ENCODE data around the gene URM1. TPM values are rescaled to one million over a fixed set of nuclear protein-coding genes. Genes with fewer than 3 reads are reported as not detected.

The URM1 gene
- total and polyA plus RNA-seq, 5 experiments from 2014 or later = 44.5 to 66.4 (median 49.3) TPM

GRCh38 chr9:128429513-128430086 lies 58.4 kb downstream of the URM1 start:
- H3K9me3 Mint-ChIP-seq = no peaks in the 10 kb centered on the region
- H3K27ac Mint-ChIP-seq = no peak overlapping the region
- no peaks in the 10 kb centered on the region for H3K27me3 Mint-ChIP-seq
- DNase-seq (no peak), ATAC-seq (no peak)
- POLR2A ChIA-PET = no interaction called here
- no peak overlapping the region for H3K4me3 Mint-ChIP-seq
- no peaks in the 10 kb centered on the region for H3K36me3 Mint-ChIP-seq
- no peaks in the 10 kb centered on the region for H3K4me1 Mint-ChIP-seq

GRCh38 chr9:128431207-128431606 lies 60.0 kb downstream of the URM1 start:
- H3K36me3 Mint-ChIP-seq = no peaks in the 10 kb centered on the region
- H3K9me3 Mint-ChIP-seq = no peaks in the 10 kb centered on the region
- DNase-seq (no peak), ATAC-seq (no peak)
- H3K4me1 Mint-ChIP-seq = no peaks in the 10 kb centered on the region
- H3K27me3 Mint-ChIP-seq = no peaks in the 10 kb centered on the region
- H3K27ac Mint-ChIP-seq = peak overlapping the region in 1 of 10 donors; percentile 46
- POLR2A ChIA-PET = interaction anchor here (0.7 kb wide), 1 partner anchor 19 kb away, joined by 3 read pairs; no protein-coding TSS in a partner anchor
- H3K4me3 Mint-ChIP-seq = no peak overlapping the region

GRCh38 chr9:128434340-128434739 lies 63.2 kb downstream of the URM1 start:
- H3K36me3 Mint-ChIP-seq = no peaks in the 10 kb centered on the region
- no peak overlapping the region for H3K4me3 Mint-ChIP-seq
- no peak overlapping the region for H3K27ac Mint-ChIP-seq

GRCh38 chr9:128435611-128436010 lies 64.4 kb downstream of the URM1 start:
- DNase-seq (no peak), ATAC-seq (no peak)
- Mint-ChIP-seq H3K27ac (no peak overlapping the region), H3K27me3 (no peaks in the 10 kb centered on the region), H3K9me3 (no peaks in the 10 kb centered on the region), H3K4me3 (no peak overlapping the region), H3K4me1 (peaks cover 0 to 5% (median 3%) of the 10 kb centered on the region in 4 donors), H3K36me3 (no peaks in the 10 kb centered on the region)
- POLR2A ChIA-PET = no interaction called here

More at GRCh38 chr9:128434340-128434739, 63.2 kb downstream of the URM1 start:
- H3K9me3 Mint-ChIP-seq = no peaks in the 10 kb centered on the region
- POLR2A ChIA-PET = interaction anchor here (0.6 kb wide), 1 partner anchor 229 kb away, joined by 4 read pairs; no protein-coding TSS in a partner anchor
- no peak for DNase-seq
- no peaks in the 10 kb centered on the region for H3K27me3 Mint-ChIP-seq
- peaks cover 0 to 4% (median 3%) of the 10 kb centered on the region in 4 donors for H3K4me1 Mint-ChIP-seq
- ATAC-seq = no peak

GRCh38 chr9:128438343-128439109 lies 67.4 kb downstream of the URM1 start:
- Mint-ChIP-seq H3K36me3 (no peaks in the 10 kb centered on the region), H3K27ac (peak overlapping the region in 2 of 10 donors; percentile 2 to 34), H3K4me3 (no peak overlapping the region), H3K27me3 (no peaks in the 10 kb centered on the region), H3K9me3 (no peaks in the 10 kb centered on the region), H3K4me1 (peaks cover 0 to 5% (median 3%) of the 10 kb centered on the region in 4 donors)
- POLR2A ChIA-PET = interaction anchor here (0.5 kb wide), 1 partner anchor 72 kb away, joined by 3 read pairs; no protein-coding TSS in a partner anchor
- ATAC-seq (peak; percentile 97 to 99), DNase-seq (peak; percentile 57 to 88 (median 76))

- H3K9me3 Mint-ChIP-seq = no peaks in the 10 kb centered on the region
- peaks cover 0 to 5% (median 3%) of the 10 kb centered on the region in 4 donors for H3K4me1 Mint-ChIP-seq
- H3K27me3 Mint-ChIP-seq = no peaks in the 10 kb centered on the region
- no peak for ATAC-seq
- DNase-seq = no peak
- no peak overlapping the region for H3K4me3 Mint-ChIP-seq
- POLR2A ChIA-PET = interaction anchor here (0.5 kb wide), 1 partner anchor 72 kb away, joined by 3 read pairs; no protein-coding TSS in a partner anchor
- no peak overlapping the region for H3K27ac Mint-ChIP-seq
- no peaks in the 10 kb centered on the region for H3K36me3 Mint-ChIP-seq
Measured at GRCh38 chr9:128439273-128439672, 68.1 kb downstream of the URM1 start.

Small RNA genes within 50 kb of the gene (microRNA-seq; reads per million reads assigned to microRNA genes)
- not detected for gene MIR219B (ENCODE audit: borderline microRNAs expressed)

Other genes starting within 250 kb of the URM1 start
- gene PTGES2, start 243.6 kb upstream of the URM1 start, total RNA-seq = 10 to 100 TPM; 69.2 to 75.6 TPM
- 10 to 100 TPM; 28.9 to 49.8 (median 33.3) TPM for gene PTGES2, start 243.6 kb upstream of the URM1 start, polyA plus RNA-seq
- gene LCN2, start 221.9 kb upstream of the URM1 start, total RNA-seq = not detected
- gene LCN2, start 221.9 kb upstream of the URM1 start, polyA plus RNA-seq = not detected
- gene BBLN, start 211.1 kb upstream of the URM1 start, total RNA-seq = 10 to 100 TPM; 47.7 to 48.2 TPM
- 100 to 1,000 TPM; 116 to 122 (median 121) TPM for gene BBLN, start 211.1 kb upstream of the URM1 start, polyA plus RNA-seq
- 100 to 1,000 TPM; 134 to 141 TPM for gene CIZ1, start 179.8 kb upstream of the URM1 start, total RNA-seq
- 10 to 100 TPM in 2 of 3 donors, 1 to 10 TPM in 1; 7.4 to 39.2 (median 13.2) TPM for gene CIZ1, start 179.8 kb upstream of the URM1 start, polyA plus RNA-seq
- 1 to 10 TPM; 1.1 to 1.5 TPM for gene DNM1, start 168.0 kb upstream of the URM1 start, total RNA-seq
- gene DNM1, start 168.0 kb upstream of the URM1 start, polyA plus RNA-seq = under 1 TPM in 2 of 3 donors, not detected in 1; 0.08 to 0.28 TPM
- gene GOLGA2, start 95.4 kb upstream of the URM1 start, total RNA-seq = 10 to 100 TPM; 57.4 to 64.7 TPM
- gene GOLGA2, start 95.4 kb upstream of the URM1 start, polyA plus RNA-seq = 1 to 10 TPM; 4.7 to 7.4 (median 6.2) TPM
- 10 to 100 TPM; 11.7 to 12.1 TPM for gene SWI5, start 95.1 kb upstream of the URM1 start, total RNA-seq
- 10 to 100 TPM; 33.5 to 46.8 (median 34.3) TPM for gene SWI5, start 95.1 kb upstream of the URM1 start, polyA plus RNA-seq
- gene TRUB2, start 48.9 kb upstream of the URM1 start, total RNA-seq = 10 to 100 TPM; 20.7 to 25.4 TPM
- 10 to 100 TPM; 24.7 to 30.0 (median 28.9) TPM for gene TRUB2, start 48.9 kb upstream of the URM1 start, polyA plus RNA-seq
- gene COQ4, start 48.5 kb upstream of the URM1 start, total RNA-seq = 10 to 100 TPM; 45.6 to 46.5 TPM
- 10 to 100 TPM; 26.4 to 43.4 (median 33.4) TPM for gene COQ4, start 48.5 kb upstream of the URM1 start, polyA plus RNA-seq
- 10 to 100 TPM; 13.1 to 13.5 TPM for gene SLC27A4, start 30.8 kb upstream of the URM1 start, total RNA-seq
- gene SLC27A4, start 30.8 kb upstream of the URM1 start, polyA plus RNA-seq = 1 to 10 TPM; 5.0 to 7.0 (median 6.3) TPM
- gene CERCAM, start 49.5 kb downstream of the URM1 start, total RNA-seq = 1 to 10 TPM; 1.3 to 1.7 TPM
- under 1 TPM; 0.14 to 0.90 (median 0.51) TPM for gene CERCAM, start 49.5 kb downstream of the URM1 start, polyA plus RNA-seq
- gene ODF2, start 84.6 kb downstream of the URM1 start, total RNA-seq = 10 to 100 TPM; 34.8 to 36.6 TPM
- 10 to 100 TPM; 15.6 to 32.8 (median 20.6) TPM for gene ODF2, start 84.6 kb downstream of the URM1 start, polyA plus RNA-seq
- gene GLE1, start 133.3 kb downstream of the URM1 start, total RNA-seq = 10 to 100 TPM; 26.4 to 30.7 TPM
- 10 to 100 TPM; 17.4 to 27.9 (median 24.9) TPM for gene GLE1, start 133.3 kb downstream of the URM1 start, polyA plus RNA-seq
- gene SPTAN1, start 181.2 kb downstream of the URM1 start, total RNA-seq = 100 to 1,000 TPM; 395 to 402 TPM
- gene SPTAN1, start 181.2 kb downstream of the URM1 start, polyA plus RNA-seq = 100 to 1,000 TPM in 1 of 3 donors, 10 to 100 TPM in 2; 38.2 to 117 (median 57.5) TPM

Measured in naive thymus-derived CD8-positive, alpha-beta T cell (primary cell).